Erythroblast (primary cell): ENCODE data around the gene ATG7.

Experiments used
- GATA1 ChIP-seq: IDR thresholded peaks from 2 replicates; pipeline ENCODE4 v1.6.1; 2011; ENCODE audit warnings: low read depth, mild to moderate bottlenecking, control low read depth, low read length, moderate library complexity
- POLR2A ChIP-seq: IDR thresholded peaks from 2 replicates; pipeline ENCODE4 v1.6.1; 2011; ENCODE audit warnings: mild to moderate bottlenecking, low read length

- TF ChIP-seq POLR2A (no peak), GATA1 (no peak)
Observed at GRCh38 chr3:11578169-11578568, 306.0 kb downstream of the ATG7 start.
